Epithelial cell of esophagus (primary cell): Measurements from ENCODE around the gene STYXL1.

Experiments
- DNase-seq: peaks from one replicate; pipeline ENCODE4 v3.0.0; 2010; ENCODE audit warnings: low read depth
- H3K4me3 ChIP-seq: 2 replicates; pipeline ENCODE4 v1.5.1; 2011; ENCODE audit warnings: mild to moderate bottlenecking, low read length, control low read depth
- TF ChIP-seq, protein P1 (sequence below): IDR thresholded peaks from 2 replicates; pipeline ENCODE4 v1.5.1; 2011; ENCODE audit warnings: low read depth, mild to moderate bottlenecking, low read length, control low read depth, inconsistent platforms; ENCODE audit not compliant: insufficient read depth; ENCODE audit errors: missing control alignments

The STYXL1 gene

DNA sequence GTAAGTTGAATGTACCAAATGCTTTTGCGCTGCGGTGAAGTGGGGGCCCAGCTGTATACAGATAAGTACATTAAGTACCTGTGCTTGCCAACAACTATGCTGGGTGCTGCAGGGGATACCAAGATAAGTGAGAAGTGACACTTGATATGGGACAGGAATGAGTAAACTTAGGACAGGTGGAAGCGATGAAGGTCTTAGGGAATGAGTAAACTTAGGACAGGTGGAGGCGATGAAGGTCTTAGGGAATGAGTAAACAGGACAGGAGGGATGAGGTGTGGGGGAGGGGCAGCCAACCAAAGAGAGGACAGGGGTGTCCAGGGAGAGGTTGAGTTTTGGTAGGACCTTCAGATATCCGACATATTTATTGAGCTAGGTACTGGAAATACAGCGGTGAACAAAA lies 1.5 kb upstream of the STYXL1 start:
- DNase-seq = no peak
- TF ChIP-seq, protein P1, sequence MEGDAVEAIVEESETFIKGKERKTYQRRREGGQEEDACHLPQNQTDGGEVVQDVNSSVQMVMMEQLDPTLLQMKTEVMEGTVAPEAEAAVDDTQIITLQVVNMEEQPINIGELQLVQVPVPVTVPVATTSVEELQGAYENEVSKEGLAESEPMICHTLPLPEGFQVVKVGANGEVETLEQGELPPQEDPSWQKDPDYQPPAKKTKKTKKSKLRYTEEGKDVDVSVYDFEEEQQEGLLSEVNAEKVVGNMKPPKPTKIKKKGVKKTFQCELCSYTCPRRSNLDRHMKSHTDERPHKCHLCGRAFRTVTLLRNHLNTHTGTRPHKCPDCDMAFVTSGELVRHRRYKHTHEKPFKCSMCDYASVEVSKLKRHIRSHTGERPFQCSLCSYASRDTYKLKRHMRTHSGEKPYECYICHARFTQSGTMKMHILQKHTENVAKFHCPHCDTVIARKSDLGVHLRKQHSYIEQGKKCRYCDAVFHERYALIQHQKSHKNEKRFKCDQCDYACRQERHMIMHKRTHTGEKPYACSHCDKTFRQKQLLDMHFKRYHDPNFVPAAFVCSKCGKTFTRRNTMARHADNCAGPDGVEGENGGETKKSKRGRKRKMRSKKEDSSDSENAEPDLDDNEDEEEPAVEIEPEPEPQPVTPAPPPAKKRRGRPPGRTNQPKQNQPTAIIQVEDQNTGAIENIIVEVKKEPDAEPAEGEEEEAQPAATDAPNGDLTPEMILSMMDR = no peak
- peak overlapping the region; percentile 88 for H3K4me3 ChIP-seq

DNA sequence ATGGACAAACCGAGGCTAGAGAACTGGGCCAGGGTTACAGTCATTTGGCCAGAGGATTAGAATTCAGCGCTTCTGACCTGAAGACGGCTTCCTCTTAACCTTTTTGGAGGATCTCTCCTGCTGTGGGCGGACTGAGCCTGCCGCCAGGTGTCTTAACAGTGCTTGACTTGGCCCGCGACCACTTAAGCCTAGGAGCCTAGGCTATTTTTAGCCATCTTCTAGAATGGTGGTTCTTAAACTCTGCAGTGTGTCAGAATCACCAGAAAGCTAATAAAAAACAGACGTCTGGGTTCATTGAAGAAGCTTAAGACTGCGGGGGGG lies 828 bp upstream of the STYXL1 start:
- TF ChIP-seq, protein P1 = peak; percentile 39
- no peak for DNase-seq
- peak overlapping the region; percentile 88 for H3K4me3 ChIP-seq

DNA sequence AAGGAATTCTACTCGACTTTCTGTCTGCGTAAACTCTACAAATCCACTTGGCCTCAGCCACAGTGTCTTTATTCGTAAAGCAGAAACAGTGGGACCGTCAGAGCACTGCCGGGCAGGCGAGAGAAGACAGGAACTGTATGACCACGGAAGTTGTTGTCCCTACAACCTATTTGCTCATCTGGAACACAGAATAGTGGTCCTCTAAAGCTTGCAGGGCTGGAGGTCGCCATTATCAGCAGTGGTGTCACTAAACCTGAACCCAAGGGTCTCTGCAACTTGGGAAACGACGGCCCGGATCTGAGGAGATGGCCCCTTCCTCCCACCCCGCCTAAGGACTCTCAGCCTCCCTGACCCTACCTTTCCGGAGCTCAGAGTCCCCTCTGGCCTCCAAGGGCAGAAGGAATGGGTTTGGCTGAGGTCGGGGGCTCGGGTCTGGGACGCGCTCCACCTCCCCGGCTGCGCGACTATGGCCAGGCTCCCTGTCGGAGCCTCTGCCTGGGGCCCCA lies 442 bp downstream of the STYXL1 start:
- TF ChIP-seq, protein P1 = no peak
- no peak for DNase-seq
- H3K4me3 ChIP-seq = peak overlapping the region; percentile 88

DNA sequence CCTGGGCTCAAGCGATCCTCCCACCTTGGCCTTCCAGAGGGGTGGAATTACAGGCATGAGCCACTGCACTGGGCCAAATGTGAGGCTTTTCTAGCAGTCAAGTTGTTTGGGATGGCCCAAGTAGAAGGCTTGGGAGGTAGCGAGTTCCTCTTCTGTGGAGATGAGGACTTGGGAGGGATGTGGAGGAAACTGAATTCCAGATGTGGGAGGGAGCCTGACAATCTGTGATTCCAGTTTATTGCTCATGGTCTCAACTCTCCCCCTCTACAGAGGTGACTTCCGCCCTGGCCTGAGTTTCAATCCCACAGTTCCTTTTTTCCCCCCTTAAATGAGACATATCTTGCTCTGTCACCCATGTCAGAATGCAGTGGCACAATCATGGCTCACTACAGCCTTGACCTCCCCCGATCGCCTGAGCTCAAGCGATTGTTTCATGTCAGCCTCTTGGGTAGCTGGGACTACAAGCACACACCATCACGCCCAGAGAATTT lies 3.4 kb downstream of the STYXL1 start:
- TF ChIP-seq, protein P1 = no peak
- DNase-seq = no peak
- no peak overlapping the region for H3K4me3 ChIP-seq

DNA sequence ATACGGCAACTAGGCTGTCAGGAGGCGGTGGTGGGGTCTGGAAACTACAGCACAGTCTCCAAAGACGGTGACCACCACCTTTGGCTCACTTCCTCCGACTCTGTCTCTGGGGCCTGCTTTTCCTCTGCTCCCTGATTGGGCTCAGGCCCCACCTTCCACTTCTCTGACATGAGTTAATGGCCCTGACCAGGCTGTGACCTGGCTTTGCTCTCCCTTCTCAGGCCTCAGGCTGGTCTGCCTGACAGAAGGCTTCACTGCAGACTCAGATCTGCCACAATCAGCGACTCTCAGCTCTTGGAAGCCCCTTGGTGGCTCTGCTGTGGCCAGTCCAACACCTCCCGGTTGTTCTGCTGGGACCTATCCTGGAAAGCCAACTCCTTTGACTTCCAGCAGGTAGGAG lies 7.7 kb downstream of the STYXL1 start:
- TF ChIP-seq, protein P1 = no peak
- DNase-seq = no peak
- no peak overlapping the region for H3K4me3 ChIP-seq

DNA sequence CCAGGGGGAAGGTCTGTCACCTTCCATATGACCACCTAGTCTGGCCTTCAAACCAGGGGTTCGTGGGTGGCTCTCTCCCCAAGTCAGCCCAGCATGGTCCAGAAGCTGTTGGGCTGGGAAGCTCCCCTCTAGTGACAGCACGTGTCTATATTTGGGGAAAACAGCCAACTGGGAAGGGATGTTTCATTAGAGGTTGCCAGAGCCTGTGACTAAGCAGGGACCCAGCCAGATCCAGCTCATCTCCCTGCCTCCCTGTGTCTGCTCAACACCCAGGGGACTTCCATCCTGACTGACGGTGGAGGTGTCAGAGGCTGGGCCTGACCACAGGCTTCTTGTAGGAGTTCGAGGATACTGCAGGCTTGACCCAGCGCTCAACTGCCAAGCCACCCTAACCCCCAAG lies 10.5 kb downstream of the STYXL1 start:
- peak; percentile 28 for DNase-seq
- TF ChIP-seq, protein P1 = no peak
- no peak overlapping the region for H3K4me3 ChIP-seq

DNA sequence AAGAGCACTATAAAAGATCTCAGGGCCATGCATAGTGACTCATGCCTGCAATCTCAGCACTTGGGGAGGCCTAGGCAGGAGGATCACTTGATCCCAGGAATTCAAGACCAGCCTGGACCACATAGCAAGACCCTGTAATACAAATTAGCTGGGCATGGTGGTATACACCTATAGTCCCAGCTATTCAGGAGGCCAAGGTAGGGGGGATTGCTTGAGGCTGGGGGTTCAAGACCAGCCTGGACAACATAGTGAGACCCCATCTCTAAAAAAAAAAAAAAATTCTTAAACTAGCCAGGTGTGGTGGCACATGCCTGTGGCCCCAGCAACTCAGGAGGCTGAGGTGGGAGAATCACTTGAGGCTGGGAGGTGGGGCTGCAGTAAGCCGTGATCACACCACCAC lies 15.8 kb downstream of the STYXL1 start:
- no peak overlapping the region for H3K4me3 ChIP-seq
- DNase-seq = no peak
- TF ChIP-seq, protein P1 = no peak
